ENCODE data around the gene PHKB. TPM values are rescaled to one million over a fixed set of nuclear protein-coding genes. Genes with fewer than 3 reads are reported as not detected.

PHKB gene
- polyA plus RNA-seq, 6 donors from 2014 or later: 47.0 to 67.9 (median 56.1) TPM

DNA sequence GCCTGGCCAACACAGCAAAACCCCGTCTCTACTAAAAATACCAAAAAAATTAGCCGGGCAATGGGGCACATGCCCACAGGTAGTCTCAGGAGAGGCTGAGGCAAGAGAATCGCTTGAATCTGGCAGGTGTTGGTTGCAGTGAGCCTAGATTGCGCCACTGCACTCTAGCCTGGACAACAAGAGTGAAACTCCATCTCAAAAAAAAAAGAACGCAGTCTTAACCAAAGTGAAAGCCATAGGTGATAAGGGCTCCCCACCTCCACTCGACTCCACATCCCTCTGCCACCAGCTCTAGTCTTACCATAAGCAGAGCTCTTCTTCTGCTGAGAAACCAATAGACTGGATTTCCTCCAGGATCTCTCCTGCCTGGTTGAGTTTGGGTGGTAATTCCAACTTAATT is 266.0 kb downstream of the PHKB start:
- H3K9me3 Mint-ChIP-seq: peaks cover 0 to 2% (median 0%) of the 10 kb centered on the region in 7 donors
- H3K27me3 Mint-ChIP-seq: peaks cover 7 to 21% (median 10%) of the 10 kb centered on the region in 3 donors
- H3K27ac Mint-ChIP-seq: no peak overlapping the region
- no peak for DNase-seq
- peaks cover 12 to 13% (median 12%) of the 10 kb centered on the region in 3 donors for H3K4me1 Mint-ChIP-seq
- ATAC-seq (ENCODE audit: low read depth in 2 of 2): no peak
- H3K4me3 Mint-ChIP-seq: no peak overlapping the region
- no peaks in the 10 kb centered on the region for H3K36me3 Mint-ChIP-seq

DNA sequence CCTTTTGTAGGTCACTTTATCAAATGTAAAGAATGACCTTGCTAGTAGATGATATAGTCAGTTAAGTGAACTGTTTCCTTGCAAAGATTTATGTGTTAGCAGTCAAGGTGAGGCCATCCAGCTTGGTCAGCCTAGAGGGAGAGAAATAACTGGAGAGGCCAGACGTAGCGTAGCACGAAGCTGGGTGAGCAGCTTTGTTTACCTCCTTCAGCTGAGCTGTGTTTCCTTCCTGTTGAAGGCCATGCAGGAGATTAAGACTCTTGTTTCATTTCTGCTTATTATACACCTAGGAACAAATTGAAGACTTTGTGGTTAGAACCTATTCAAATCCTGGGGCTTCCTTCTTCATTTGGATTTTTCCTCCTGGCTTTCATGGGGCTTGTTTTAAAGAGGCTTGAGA is 267.1 kb downstream of the PHKB start:
- Mint-ChIP-seq H3K36me3 (no peaks in the 10 kb centered on the region), H3K4me1 (peaks cover 12 to 13% (median 12%) of the 10 kb centered on the region in 3 donors)
- no peak for DNase-seq

DNA sequence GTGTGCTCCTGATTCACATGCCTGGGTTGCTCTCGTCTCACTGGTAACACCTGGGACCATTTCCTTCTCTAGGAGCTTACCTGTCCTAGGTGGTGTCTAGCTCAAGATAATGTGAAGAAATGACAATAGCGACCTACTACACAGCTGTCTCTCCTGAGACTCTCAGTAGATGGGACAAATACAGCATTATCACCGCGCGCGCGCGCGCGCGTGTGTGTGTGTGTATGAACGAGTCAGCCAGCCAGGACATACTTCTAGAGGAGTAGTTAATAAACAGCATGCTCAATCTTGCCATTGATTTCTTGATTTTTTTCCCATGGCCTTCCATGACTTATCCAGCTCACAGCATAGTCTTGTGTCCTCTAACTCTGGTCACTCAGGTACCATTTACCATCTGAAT is 268.6 kb downstream of the PHKB start:
- Mint-ChIP-seq H3K36me3 (no peaks in the 10 kb centered on the region), H3K4me3 (no peak overlapping the region), H3K9me3 (peaks cover 0 to 2% (median 0%) of the 10 kb centered on the region in 7 donors), H3K4me1 (peaks cover 12 to 13% (median 12%) of the 10 kb centered on the region in 3 donors), H3K27me3 (peaks cover 9 to 19% (median 10%) of the 10 kb centered on the region in 3 donors), H3K27ac (no peak overlapping the region)
- DNase-seq: no peak
- ATAC-seq (ENCODE audit: low read depth in 2 of 2): no peak

More for the DNA sequence above, 267.1 kb downstream of the PHKB start:
- peaks cover 0 to 2% (median 0%) of the 10 kb centered on the region in 7 donors for H3K9me3 Mint-ChIP-seq
- peaks cover 5 to 19% (median 9%) of the 10 kb centered on the region in 3 donors for H3K27me3 Mint-ChIP-seq
- peak; percentile 59 to 60 for ATAC-seq (ENCODE audit: low read depth in 2 of 2)
- peak overlapping the region in 4 of 8 donors; percentile 8 to 55 (median 16) for H3K4me3 Mint-ChIP-seq
- peak overlapping the region in 1 of 6 donors; percentile 16 for H3K27ac Mint-ChIP-seq

DNA sequence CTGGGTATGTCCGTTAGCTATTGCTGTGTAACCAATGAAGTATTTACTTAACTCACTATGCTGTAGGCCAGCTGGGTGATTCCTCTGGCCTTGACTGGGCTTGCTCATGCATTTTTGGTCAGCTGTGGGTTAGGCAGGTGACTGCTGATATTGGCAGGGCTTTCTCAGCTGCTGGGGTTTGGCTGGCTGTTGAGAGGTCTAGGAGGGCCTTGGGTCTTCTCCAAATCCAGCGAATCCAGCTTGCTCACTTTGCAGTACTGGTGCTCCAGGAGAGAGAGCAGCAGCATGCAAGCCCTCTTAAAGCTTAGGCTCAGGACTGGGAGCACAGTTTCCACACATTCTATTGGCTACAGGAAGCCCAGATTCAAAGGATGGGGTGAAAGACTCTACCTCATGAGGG is 270.1 kb downstream of the PHKB start:
- H3K9me3 Mint-ChIP-seq: peaks cover 0 to 3% (median 0%) of the 10 kb centered on the region in 7 donors

DNA sequence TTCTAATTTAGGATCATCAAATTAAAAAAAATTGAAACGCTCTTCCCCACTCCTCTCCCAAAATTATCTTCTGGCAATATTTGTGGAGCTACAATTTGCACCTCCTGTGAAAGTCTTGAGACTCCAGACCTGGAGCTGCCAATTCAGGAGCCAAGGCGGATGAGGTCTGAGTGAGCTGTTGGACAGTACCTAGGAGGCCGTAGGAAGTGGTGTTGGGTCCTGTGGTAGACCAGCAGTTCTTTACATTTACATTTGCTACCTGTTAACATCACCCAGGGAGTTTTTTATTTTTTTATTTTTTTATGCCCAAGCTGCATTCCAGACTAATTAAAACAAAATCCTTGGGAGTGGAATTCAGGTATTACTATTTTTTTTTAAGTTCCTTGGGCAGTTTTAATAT is 271.0 kb downstream of the PHKB start:
- peaks cover 0 to 5% of the 10 kb centered on the region in 2 donors for H3K36me3 Mint-ChIP-seq

More for the DNA sequence above, 270.1 kb downstream of the PHKB start:
- Mint-ChIP-seq H3K27ac (no peak overlapping the region), H3K27me3 (peaks cover 9 to 18% (median 10%) of the 10 kb centered on the region in 3 donors), H3K4me3 (no peak overlapping the region), H3K36me3 (peaks cover 0 to 3% of the 10 kb centered on the region in 2 donors), H3K4me1 (peaks cover 12 to 13% (median 12%) of the 10 kb centered on the region in 3 donors)
- no peak for ATAC-seq (ENCODE audit: low read depth in 2 of 2)
- no peak for DNase-seq

DNA sequence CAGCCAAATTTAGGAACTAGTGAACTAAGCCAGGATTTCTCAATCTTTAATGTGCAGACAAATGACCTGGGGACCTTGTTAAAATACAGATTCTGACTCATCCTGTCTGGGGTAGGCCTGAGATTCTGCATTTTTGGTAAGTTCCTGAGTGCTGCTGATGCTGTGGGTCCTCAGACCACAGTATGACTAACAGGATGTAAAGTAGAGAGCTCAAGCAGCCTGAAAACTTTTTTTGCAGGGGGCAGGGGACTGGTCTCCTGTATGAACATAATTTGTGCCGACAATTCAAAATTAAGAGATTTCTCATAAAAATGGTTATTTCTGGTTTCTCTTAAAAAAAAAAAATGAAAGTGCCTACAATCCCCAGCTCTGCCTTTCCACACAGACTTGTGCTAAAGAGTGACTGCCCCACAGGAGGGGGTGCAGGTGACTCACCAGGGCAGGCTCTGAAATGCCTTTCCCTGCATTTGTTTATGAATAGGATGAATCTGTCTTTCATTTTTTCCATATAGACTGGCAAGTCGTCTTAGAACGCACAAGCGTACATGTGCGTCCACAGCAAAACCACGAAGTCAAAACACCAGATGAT is 271.5 kb downstream of the PHKB start:
- Mint-ChIP-seq H3K4me3 (no peak overlapping the region), H3K27ac (no peak overlapping the region), H3K36me3 (peaks cover 0 to 5% of the 10 kb centered on the region in 2 donors), H3K4me1 (peaks cover 11 to 13% (median 12%) of the 10 kb centered on the region in 3 donors), H3K9me3 (peaks cover 0 to 3% (median 0%) of the 10 kb centered on the region in 7 donors), H3K27me3 (peaks cover 9 to 20% (median 10%) of the 10 kb centered on the region in 3 donors)
- ATAC-seq (ENCODE audit: low read depth in 2 of 2) (no peak), DNase-seq (no peak)

More for the DNA sequence above, 271.0 kb downstream of the PHKB start:
- no peak overlapping the region for H3K4me3 Mint-ChIP-seq
- DNase-seq: no peak
- peak overlapping the region in 1 of 6 donors; percentile 53 for H3K27ac Mint-ChIP-seq
- H3K27me3 Mint-ChIP-seq: peaks cover 9 to 20% (median 10%) of the 10 kb centered on the region in 3 donors
- peaks cover 0 to 3% (median 0%) of the 10 kb centered on the region in 7 donors for H3K9me3 Mint-ChIP-seq
- peaks cover 12 to 13% (median 12%) of the 10 kb centered on the region in 3 donors for H3K4me1 Mint-ChIP-seq
- ATAC-seq (ENCODE audit: low read depth in 2 of 2): no peak

DNA sequence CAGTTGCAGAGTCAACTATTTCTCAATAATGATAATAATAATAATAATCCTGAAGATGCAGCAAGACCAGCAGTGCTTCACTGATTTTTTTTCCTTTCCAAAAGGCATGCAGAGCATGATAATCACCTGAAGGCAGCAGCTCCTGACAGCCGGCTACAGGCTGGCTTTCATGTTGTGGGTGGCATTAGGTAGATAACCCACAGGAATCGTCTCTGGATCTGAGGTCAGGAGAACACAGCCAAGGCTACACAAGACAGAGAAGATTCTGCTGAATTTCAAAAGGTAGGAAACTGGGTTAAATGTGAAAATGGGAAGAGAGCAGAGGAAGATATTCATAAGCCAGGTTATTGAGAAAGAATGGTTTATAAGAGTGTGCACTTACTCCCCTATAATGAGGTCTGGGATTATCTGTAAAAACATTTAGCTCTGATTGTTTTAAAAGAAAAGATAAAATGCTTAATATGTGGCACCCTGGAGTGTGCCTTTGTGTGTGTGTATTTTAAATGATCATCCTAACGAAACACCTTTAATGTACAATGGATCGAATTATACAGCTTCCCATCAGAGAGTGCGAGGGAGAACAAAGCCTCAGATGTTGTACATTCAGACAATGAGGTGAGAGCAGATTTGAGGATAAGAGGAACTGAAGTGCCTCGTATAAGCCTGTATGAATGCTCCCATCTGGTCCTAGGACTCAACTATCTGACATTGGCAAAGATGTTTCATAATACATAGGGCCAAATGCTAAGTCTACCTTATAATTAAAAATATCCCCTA is 273.1 kb downstream of the PHKB start:
- Mint-ChIP-seq H3K9me3 (peaks cover 0 to 10% (median 6%) of the 10 kb centered on the region in 7 donors), H3K4me3 (no peak overlapping the region), H3K27me3 (peaks cover 9 to 20% (median 10%) of the 10 kb centered on the region in 3 donors), H3K36me3 (peaks cover 0 to 5% of the 10 kb centered on the region in 2 donors), H3K4me1 (no peaks in the 10 kb centered on the region), H3K27ac (no peak overlapping the region)
- ATAC-seq (ENCODE audit: low read depth in 2 of 2) (no peak), DNase-seq (no peak)

DNA sequence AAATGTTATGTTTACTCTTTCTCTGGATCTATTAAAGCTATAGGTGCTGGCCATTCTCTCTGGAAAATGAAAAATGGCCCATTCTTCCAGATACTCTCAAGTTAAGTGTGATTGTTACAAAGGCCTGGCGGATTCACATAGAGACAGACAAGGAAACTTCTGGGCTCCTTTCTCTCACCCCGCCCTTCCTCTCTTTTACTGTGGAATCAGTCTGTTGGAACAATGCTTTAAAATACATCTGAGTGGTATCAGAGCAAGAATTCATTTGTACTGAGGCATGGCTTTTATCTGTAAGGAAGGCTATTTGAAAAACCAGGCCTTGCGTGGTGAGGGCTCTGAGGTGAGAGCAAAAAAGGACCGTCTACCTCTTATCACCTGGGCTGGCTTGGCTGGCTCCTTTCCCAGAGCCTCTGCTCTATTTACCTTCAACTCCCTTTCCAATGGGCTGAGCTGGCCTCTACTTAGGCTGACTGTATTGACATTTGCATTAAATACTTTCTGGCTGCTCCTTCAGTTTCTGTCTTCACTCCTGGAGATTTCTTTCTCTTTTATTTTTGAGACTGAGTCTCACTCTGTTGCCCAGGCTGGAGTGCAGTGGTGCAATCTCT is 274.0 kb downstream of the PHKB start:
- Mint-ChIP-seq H3K36me3 (peaks cover 0 to 5% of the 10 kb centered on the region in 2 donors), H3K9me3 (peaks cover 0 to 15% (median 9%) of the 10 kb centered on the region in 7 donors), H3K4me1 (no peaks in the 10 kb centered on the region), H3K27ac (peak overlapping the region in 1 of 6 donors; percentile 65), H3K4me3 (no peak overlapping the region), H3K27me3 (peaks cover 9 to 15% (median 10%) of the 10 kb centered on the region in 3 donors)
- DNase-seq (no peak), ATAC-seq (ENCODE audit: low read depth in 2 of 2) (no peak)

DNA sequence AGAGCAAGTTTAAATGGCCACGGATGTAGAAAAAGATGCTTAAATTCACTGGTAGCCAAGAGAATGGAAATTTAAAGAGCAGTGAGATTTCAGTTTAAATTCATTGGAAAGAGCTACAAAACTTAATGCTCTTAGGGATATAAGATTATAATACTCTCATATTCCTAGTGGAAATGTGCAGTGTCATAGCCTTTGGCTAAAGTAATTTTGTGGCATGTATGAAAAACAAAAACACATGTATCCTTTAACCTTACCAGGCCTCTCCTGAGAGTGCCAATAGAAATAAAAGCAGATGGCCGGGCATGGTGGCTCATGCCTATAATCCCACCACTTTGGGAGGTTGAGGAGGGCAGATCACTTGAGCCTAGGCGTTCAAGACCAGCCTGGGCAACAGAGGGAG is 289.2 kb downstream of the PHKB start:
- Mint-ChIP-seq H3K27me3 (peaks cover 13 to 20% (median 20%) of the 10 kb centered on the region in 3 donors), H3K9me3 (peaks cover 0 to 4% (median 0%) of the 10 kb centered on the region in 7 donors), H3K4me3 (no peak overlapping the region), H3K4me1 (no peaks in the 10 kb centered on the region), H3K36me3 (no peaks in the 10 kb centered on the region), H3K27ac (no peak overlapping the region)
- DNase-seq: no peak
- ATAC-seq (ENCODE audit: low read depth in 2 of 2): no peak

Other genes starting within 250 kb of the PHKB start
- 10 to 100 TPM; 18.6 to 39.0 (median 28.5) TPM for gene ITFG1, start 268 bp upstream of the PHKB start, polyA plus RNA-seq (ENCODE audit: low read depth in 6 of 6)

All from naive B cell (primary cell).